GM13976 (cell line): ENCODE measurements around the gene UBE2K.
"Not testable (repeated sequence)": the region's sequence is repeated elsewhere in the genome, so short reads cannot be mapped to it uniquely, and the experiment has no call there.

ENCODE experiments used
- DNase-seq: peaks from one replicate; pipeline ENCODE4 v3.0.0; 2012; ENCODE audit warnings: low spot score
- in situ Hi-C: fragments of 300-500 bp; cut with MboI; formaldehyde crosslinking; loops from one replicate; pipeline ENCODE4 v1.12.0; 2022; ENCODE audit warnings: low sequenced_read_pairs, mixed read lengths, inconsistent platforms; ENCODE audit not compliant: unreplicated experiment
- TF ChIP-seq, protein P1 (sequence below): IDR thresholded peaks from 2 replicates; pipeline ENCODE4 v1.5.1; 2012; ENCODE audit warnings: borderline replicate concordance, mild to moderate bottlenecking; ENCODE audit not compliant: insufficient read depth; ENCODE audit errors: extremely low read depth, missing control alignments, control extremely low read depth

Gene UBE2K

GRCh38 chr4:39785083-39785482 is 87.1 kb downstream of the UBE2K start:
- DNase-seq = no peak
- TF ChIP-seq, protein P1, sequence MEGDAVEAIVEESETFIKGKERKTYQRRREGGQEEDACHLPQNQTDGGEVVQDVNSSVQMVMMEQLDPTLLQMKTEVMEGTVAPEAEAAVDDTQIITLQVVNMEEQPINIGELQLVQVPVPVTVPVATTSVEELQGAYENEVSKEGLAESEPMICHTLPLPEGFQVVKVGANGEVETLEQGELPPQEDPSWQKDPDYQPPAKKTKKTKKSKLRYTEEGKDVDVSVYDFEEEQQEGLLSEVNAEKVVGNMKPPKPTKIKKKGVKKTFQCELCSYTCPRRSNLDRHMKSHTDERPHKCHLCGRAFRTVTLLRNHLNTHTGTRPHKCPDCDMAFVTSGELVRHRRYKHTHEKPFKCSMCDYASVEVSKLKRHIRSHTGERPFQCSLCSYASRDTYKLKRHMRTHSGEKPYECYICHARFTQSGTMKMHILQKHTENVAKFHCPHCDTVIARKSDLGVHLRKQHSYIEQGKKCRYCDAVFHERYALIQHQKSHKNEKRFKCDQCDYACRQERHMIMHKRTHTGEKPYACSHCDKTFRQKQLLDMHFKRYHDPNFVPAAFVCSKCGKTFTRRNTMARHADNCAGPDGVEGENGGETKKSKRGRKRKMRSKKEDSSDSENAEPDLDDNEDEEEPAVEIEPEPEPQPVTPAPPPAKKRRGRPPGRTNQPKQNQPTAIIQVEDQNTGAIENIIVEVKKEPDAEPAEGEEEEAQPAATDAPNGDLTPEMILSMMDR = no peak
- in situ Hi-C loops = no loop called here

- in situ Hi-C loops = no loop called here
- no peak for DNase-seq
- TF ChIP-seq, protein P1 = no peak
Measured at GRCh38 chr4:39786838-39787237, 88.9 kb downstream of the UBE2K start.

DNA sequence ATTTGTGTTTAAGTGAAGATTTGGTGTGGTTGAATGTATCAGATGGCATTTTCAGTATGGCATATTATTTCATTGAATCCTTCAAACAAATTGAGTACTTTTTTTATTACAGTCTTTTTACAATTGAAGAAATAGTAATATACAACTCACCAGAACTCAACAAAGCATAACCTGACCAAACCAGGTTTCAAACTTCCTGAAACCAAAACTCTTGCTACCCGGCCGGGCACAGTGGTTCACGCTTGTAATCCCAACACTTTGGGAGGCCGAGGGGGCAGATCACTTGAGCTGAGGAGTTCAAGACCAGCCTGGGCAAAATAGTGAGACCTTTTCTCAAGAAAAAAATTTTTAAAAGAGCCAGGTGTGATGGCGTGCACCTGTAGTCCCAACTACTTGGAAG is 94.2 kb downstream of the UBE2K start:
- DNase-seq = no peak
- in situ Hi-C loops = no loop called here
- TF ChIP-seq, protein P1 = no peak

DNA sequence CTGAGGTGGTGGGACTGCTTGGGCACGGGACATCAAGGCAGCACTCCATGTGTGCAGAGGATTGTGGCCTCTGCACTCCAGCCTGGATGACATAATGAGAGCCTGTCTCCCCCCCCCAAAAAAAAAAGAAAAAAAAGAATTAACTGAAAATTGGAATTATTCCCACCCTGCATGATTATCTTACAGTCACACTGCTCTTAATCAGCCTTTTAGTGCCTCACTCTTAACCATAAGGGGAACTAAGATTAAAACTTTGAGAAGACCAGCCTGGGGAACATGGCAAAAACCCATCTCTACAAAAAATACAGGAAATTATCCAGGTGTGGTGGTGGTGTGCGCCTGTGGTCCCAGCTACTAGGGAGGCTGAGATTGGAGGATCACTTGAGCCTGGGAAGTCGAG is 94.6 kb downstream of the UBE2K start:
- no peak for DNase-seq
- in situ Hi-C loops = no loop called here
- TF ChIP-seq, protein P1 = no peak

- DNase-seq, in situ Hi-C loops: not testable (repeated sequence)
Measured at GRCh38 chr4:39792976-39793375, 95.0 kb downstream of the UBE2K start.

DNA sequence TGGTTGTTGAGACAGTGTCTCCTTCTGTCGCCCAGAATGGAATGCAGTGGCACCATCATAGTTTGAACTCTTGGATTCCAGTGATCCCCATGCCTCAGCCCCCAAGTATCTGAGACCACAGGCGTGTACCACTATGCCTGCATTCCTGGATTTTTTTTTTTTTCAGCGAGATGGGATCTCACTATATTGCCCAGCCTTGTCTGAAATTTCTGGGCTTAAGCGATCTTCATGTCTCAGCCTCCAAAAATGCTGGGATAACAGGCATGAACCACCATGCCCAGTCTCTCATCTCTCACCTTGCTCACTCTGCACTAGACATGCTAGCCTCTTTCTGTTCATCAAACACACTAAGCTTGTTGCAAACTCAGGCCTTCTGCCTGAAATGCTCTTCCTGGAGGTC is 104.1 kb downstream of the UBE2K start:
- no peak for DNase-seq
- in situ Hi-C loops = no loop called here
- TF ChIP-seq, protein P1 = no peak

DNA sequence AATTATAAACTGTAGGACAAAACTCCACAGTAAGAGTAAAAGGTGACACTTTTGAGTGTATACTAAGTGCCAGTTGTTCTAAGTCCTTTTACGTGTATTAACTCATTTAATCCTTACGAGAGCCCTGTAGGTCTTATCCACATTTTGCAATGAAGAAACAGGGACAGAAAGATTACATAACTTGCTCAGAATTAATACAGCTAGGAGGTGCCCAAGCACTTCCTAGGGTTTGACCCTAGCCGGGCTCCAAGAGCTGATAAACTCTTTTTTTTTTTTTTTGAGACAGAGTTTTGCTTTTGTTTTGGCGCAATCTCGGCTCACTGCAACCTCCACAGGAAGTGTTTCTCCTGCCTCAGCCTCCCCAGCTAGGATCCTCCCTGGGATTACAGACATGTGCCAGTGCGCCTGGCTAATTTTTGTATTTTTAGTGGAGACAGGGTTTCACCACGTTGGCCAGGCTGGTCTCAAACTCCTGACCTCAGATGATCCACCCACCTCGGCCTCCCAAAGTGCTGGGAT is 110.4 kb downstream of the UBE2K start:
- TF ChIP-seq, protein P1 = no peak
- DNase-seq = no peak
- in situ Hi-C loops = no loop called here
